Measurements from ENCODE around the gene PKIG.

Gene PKIG

DNA sequence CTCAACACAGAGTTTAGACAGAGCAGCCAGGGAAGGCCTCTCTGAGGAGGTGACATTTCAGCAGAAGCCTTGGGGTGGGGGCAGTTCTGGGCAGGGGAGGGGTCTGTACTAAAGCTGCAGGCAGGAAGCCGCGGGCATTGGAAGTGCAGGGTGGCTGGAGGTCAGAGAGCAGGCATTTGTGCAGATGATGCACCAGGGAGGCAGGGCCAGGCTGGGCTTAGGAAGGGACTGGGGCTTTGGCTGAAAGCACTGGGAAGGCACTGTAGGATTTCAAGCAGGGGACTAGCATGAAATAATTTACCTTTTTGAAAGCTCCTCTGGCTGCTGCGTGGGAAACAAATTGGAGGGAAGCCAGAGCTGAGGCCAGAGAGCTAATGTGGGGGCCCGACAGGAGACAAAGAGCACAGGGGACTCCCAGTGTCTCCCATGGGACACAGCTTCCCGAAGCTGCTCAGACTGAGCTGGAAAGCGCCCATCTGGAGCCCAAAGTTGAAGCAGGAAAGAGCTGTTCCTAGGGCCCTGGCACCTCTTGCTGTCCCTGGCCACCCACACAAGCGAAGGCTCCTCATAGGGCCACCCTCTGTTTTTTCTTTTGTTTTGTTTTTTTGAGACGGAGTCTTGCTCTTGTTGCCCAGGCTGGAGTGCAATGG, 49.8 kb downstream of the PKIG start:
- no peaks in the 10 kb centered on the region for H3K27me3 Mint-ChIP-seq
- no peaks in the 10 kb centered on the region for H3K9me3 Mint-ChIP-seq
- no peak overlapping the region for H3K4me3 Mint-ChIP-seq
- H3K36me3 Mint-ChIP-seq, result peaks cover 7% of the 10 kb centered on the region
- H3K4me1 Mint-ChIP-seq, result no peaks in the 10 kb centered on the region
- H3K27ac Mint-ChIP-seq, result no peak overlapping the region

DNA sequence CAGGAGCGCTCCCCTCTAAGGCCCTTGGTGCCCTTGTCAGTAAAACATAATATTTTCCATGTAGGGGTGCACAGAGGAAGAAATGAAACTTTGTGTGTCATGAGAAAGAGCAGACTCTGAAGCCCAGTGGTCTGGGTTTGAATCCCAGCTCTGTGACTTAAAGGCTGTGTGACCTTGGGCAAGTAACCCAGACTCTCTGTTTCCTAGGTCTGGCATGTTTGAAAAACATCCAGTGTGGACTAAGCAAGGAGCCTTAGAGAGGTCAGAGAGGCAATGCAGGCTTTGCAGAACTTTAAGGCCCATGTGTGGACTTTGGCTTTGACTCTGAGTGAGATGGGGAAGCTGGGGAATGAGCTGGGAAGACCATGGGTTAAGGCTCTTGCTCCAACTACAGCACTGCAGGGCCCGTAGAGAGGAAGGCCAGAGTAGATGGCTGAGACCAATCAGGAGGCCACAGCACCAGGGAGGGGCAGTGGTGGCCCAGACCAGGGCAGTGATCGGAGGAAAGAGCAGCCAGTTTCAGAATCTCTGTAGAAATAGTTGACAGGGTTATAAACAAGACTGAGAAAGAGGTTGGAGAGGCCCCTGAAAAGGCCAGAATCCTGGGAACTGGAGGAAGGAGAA, 50.9 kb downstream of the PKIG start:
- H3K4me3 Mint-ChIP-seq, result no peak overlapping the region
- H3K4me1 Mint-ChIP-seq, result no peaks in the 10 kb centered on the region
- H3K36me3 Mint-ChIP-seq, result peaks cover 7% of the 10 kb centered on the region
- H3K27ac Mint-ChIP-seq, result peak overlapping the region; percentile 62
- no peaks in the 10 kb centered on the region for H3K27me3 Mint-ChIP-seq
- no peaks in the 10 kb centered on the region for H3K9me3 Mint-ChIP-seq

GRCh38 chr20:44633872-44634600, 51.7 kb downstream of the PKIG start:
- Mint-ChIP-seq H3K9me3 (no peaks in the 10 kb centered on the region), H3K27me3 (no peaks in the 10 kb centered on the region), H3K27ac (no peak overlapping the region), H3K4me1 (no peaks in the 10 kb centered on the region), H3K36me3 (peaks cover 9% of the 10 kb centered on the region), H3K4me3 (no peak overlapping the region)

DNA sequence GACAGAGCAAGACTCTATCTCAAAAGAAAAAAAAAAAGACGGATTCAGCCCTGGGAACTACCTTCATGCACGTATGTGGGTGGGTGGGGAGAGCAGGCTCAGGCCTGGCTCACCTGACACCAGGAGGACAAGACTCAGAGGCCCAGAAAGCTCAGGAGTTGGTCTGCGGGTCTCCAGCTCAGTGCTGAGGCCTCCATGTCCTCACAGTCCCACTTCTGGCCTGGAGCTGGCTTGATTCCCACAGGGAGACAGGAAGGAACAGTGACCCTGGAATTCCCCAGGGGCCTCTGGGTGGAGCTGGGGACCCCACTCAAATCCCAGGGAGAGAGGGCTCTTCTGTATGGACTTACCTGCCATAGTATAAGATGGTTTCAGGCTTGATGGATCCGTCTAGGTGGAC, 53.5 kb downstream of the PKIG start:
- Mint-ChIP-seq H3K27ac (peak overlapping the region; percentile 55), H3K4me3 (no peak overlapping the region), H3K36me3 (peaks cover 12% of the 10 kb centered on the region), H3K9me3 (no peaks in the 10 kb centered on the region), H3K4me1 (peaks cover 5% of the 10 kb centered on the region), H3K27me3 (no peaks in the 10 kb centered on the region)

DNA sequence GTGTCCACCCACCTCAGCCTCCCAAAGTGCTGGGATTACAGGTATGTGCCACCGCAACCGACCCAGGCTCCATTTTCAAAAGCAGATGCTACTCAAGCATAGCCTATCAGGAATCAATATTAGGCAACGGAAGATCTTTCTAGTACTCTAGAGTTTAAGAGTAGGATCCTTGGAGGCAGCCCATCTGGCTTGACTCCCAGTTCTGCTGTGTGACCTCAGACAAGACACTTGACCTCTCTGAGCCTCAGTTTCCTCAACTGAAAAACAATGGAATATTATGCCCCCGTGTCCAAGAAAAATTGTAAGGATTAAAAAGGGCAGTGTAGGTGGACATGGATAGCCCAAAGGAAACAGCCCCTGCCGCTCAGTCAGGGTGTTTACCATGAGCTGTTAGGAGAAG, 54.7 kb downstream of the PKIG start:
- no peaks in the 10 kb centered on the region for H3K27me3 Mint-ChIP-seq
- H3K4me3 Mint-ChIP-seq, result no peak overlapping the region
- peaks cover 11% of the 10 kb centered on the region for H3K36me3 Mint-ChIP-seq
- no peak overlapping the region for H3K27ac Mint-ChIP-seq
- H3K9me3 Mint-ChIP-seq, result no peaks in the 10 kb centered on the region
- peaks cover 14% of the 10 kb centered on the region for H3K4me1 Mint-ChIP-seq

DNA sequence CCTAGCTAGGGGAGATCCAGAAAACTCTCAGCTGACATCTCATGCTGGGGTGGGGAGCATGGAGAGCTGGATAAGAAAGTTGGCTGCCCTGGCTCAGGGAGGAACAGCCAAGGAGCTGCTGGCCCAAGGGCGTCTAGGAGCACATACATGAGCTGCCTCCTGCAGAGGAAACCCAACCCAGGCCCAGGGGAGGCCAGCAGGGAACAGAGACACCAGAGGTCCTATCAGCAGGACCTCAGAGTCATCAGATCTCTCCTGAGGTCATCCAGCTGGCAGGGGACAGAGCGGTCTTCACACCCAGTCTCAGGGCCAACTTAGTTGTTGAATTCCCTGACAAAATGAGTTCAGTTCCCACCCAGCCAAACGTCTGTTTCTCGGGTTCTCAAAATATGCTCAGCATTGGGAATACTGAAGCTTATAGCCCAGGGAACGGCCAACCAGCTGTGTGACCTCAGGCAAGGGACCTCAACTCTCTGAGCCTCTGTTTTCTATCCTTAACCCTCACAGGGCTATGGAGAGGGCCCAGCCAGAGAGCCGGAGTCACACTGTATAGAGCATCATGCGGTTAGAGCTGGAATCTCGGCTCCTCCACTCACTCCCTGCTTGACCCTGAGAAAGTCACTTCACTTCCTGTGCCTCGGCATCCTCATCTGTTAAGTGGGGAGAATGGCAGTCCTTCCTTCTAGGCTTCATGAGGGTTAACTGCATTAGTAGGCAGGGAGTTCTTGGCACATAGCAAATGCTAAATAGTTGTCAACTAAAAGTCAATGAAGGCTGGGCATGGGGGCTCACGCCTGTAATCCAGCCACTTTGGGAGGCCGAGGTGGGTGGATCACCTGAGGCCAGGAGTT, 55.4 kb downstream of the PKIG start:
- Mint-ChIP-seq H3K27ac (no peak overlapping the region), H3K9me3 (no peaks in the 10 kb centered on the region), H3K27me3 (no peaks in the 10 kb centered on the region), H3K4me1 (peaks cover 21% of the 10 kb centered on the region), H3K36me3 (peaks cover 11% of the 10 kb centered on the region), H3K4me3 (no peak overlapping the region)

DNA sequence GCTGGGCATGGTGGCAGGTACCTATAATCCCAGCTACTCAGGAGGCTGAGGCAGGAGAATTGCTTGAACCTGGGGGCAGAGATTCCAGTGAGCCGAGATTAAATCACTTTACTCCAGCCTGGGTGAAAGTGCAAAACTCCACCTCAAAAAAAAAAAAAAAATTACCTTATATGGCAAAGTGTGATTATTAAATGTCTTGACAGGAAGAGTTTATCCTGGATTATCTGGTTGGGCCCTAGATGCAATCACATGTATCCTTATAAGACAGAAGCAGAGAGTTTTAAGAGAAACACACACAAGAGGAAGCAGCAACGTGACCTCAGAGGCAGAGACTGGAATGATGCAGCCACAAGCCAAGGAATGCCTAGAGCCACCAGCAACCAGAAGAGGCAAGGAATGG, 58.1 kb downstream of the PKIG start:
- peak overlapping the region; percentile 59 for H3K27ac Mint-ChIP-seq
- H3K4me3 Mint-ChIP-seq, result no peak overlapping the region
- peaks cover 47% of the 10 kb centered on the region for H3K4me1 Mint-ChIP-seq
- H3K9me3 Mint-ChIP-seq, result no peaks in the 10 kb centered on the region
- peaks cover 11% of the 10 kb centered on the region for H3K36me3 Mint-ChIP-seq
- no peaks in the 10 kb centered on the region for H3K27me3 Mint-ChIP-seq

DNA sequence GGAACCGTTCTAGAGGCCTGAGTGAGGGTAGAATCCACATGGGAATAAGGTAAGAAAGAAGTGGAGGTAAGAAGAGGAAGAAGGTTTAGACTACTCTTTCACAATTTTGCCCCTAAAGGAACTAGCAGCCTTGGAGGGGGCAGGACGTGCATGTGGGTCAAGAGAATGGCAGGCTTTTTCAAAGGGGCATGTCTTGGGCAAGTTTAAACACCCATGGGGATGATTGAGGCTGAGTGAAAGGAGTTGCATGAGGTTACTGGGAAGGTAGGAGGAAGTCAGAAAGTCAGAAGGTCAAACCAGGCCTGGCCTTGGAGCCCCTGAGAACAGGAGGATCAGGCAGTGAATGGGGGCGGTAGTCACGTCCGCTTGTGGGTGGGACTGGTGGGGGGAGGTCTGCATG, 58.9 kb downstream of the PKIG start:
- Mint-ChIP-seq H3K9me3 (no peaks in the 10 kb centered on the region), H3K27me3 (no peaks in the 10 kb centered on the region), H3K27ac (peak overlapping the region; percentile 84), H3K4me1 (peaks cover 55% of the 10 kb centered on the region), H3K4me3 (no peak overlapping the region), H3K36me3 (peaks cover 11% of the 10 kb centered on the region)

DNA sequence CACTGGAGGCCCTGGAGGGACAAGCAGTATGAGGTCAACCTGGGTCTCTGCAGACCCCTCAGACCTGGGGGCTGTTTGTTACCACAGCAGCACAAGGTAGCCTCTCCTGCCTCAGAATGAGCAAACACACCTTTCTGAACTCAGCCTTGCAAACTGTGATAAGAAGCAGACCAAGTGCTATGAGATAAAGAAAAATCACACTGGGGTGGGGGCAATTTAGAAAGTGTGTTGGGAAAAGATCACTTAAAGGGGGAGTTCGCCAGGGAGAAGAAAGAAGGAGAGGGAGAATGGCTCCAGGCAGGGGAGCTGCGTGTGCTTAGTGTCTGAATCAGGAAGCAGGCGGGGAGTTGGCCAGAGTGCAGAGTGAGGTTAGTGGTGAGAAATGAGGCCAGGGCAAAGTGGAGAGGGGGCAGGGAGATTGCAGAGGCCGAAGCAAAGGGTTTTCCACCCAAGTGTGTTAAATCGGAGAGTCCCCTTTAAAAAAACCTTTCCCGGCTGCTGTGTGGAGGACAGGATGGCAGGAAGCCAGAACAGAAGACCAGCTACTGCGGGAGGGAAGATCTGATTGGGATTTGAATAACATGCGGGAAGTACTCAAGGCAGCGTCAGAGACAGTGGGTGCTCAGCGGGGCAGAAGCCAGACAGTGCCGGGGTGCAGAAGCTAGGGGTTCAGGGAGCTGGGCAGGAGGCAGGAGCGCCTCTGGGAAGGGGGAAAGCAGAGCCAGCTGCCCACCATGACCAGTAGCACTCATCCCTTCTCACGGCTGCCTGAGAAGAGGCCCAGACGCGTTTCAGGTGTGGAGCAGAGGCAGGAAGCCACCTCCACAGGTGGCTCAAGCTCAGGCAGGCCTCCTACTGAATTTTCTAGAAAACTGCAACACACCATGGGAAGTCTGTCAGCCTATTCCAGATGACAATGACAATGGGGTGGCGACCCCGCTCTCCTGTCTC, 60.1 kb downstream of the PKIG start:
- H3K27me3 Mint-ChIP-seq, result no peaks in the 10 kb centered on the region
- peaks cover 66% of the 10 kb centered on the region for H3K4me1 Mint-ChIP-seq
- H3K4me3 Mint-ChIP-seq, result peak overlapping the region; percentile 60
- no peaks in the 10 kb centered on the region for H3K9me3 Mint-ChIP-seq
- peaks cover 9% of the 10 kb centered on the region for H3K36me3 Mint-ChIP-seq
- peak overlapping the region; percentile 89 for H3K27ac Mint-ChIP-seq

GRCh38 chr20:44643154-44643519, 60.8 kb downstream of the PKIG start:
- H3K9me3 Mint-ChIP-seq, result no peaks in the 10 kb centered on the region
- H3K4me1 Mint-ChIP-seq, result peaks cover 73% of the 10 kb centered on the region
- peak overlapping the region; percentile 24 for H3K27ac Mint-ChIP-seq
- no peaks in the 10 kb centered on the region for H3K27me3 Mint-ChIP-seq
- H3K36me3 Mint-ChIP-seq, result peaks cover 9% of the 10 kb centered on the region
- peak overlapping the region; percentile 60 for H3K4me3 Mint-ChIP-seq

DNA sequence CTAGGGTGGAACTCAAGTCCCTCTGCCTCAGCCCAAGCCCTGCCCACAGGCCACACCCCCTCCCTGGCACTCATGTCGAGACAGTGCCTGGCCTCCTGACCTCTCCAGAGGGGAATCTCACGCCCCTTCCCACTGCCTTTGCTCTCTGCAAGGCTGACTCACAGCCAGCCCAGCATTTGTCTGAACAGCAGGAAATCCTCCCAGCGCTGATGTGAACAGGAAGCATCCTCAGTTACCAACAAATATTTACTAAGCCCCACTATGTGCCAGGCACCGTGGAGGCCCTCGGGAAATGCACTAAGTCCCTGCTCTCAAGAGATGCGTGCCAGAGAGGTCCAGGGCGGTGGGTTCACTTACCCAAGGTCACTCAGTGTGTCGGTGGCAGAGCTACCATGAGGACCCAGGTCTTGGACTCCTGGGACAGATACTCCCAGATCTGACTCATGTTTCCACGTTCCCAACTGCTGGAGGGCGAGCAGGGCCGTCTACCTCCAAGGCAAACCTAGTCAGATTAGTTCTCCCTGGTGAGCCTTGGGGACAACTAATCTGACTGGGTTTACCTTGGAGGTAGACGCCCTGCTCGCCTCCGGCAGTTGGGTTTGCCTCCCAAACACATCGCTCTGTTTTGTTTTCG, 61.3 kb downstream of the PKIG start:
- Mint-ChIP-seq H3K4me1 (peaks cover 79% of the 10 kb centered on the region), H3K9me3 (no peaks in the 10 kb centered on the region), H3K4me3 (peak overlapping the region; percentile 60), H3K36me3 (peaks cover 9% of the 10 kb centered on the region), H3K27ac (peak overlapping the region; percentile 79), H3K27me3 (no peaks in the 10 kb centered on the region)

- Mint-ChIP-seq H3K9me3 (no peaks in the 10 kb centered on the region), H3K4me3 (peak overlapping the region; percentile 60), H3K27me3 (no peaks in the 10 kb centered on the region), H3K4me1 (peaks cover 84% of the 10 kb centered on the region), H3K27ac (peak overlapping the region; percentile 79), H3K36me3 (peaks cover 6% of the 10 kb centered on the region)
These were observed 61.8 kb downstream of the PKIG start for GRCh38 chr20:44644230-44644617.

DNA sequence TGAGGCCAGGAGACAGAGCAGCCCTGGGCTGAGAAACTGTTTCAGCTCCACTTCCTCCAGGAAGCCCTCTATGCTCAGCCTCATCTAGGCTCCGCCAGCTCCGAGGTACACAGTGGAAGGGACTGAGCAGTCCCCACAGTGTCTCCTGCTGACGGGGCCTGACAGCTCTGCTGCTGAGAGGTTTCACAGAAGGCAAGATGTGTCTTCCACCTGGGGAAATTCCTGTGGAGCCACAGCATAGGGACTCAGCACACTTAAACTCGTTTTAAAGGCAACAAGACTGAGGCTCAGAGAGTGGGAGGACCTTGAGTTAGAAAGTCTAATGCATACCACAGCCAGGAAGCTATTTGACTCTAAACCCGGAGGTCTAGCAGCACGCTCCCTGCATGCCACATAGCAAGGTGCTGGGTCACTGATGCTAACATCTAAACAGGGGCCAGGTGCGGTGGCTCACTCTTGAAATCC, 62.3 kb downstream of the PKIG start:
- Mint-ChIP-seq H3K4me3 (peak overlapping the region; percentile 60), H3K9me3 (no peaks in the 10 kb centered on the region), H3K27ac (peak overlapping the region; percentile 79), H3K4me1 (peaks cover 88% of the 10 kb centered on the region), H3K36me3 (peaks cover 4% of the 10 kb centered on the region), H3K27me3 (no peaks in the 10 kb centered on the region)

GRCh38 chr20:44646023-44646640, 63.8 kb downstream of the PKIG start:
- H3K36me3 Mint-ChIP-seq, result no peaks in the 10 kb centered on the region
- H3K4me1 Mint-ChIP-seq, result peaks cover 96% of the 10 kb centered on the region
- H3K27me3 Mint-ChIP-seq, result no peaks in the 10 kb centered on the region
- H3K27ac Mint-ChIP-seq, result peak overlapping the region; percentile 95
- H3K9me3 Mint-ChIP-seq, result no peaks in the 10 kb centered on the region
- H3K4me3 Mint-ChIP-seq, result peak overlapping the region; percentile 77

Data from activated naive CD4-positive, alpha-beta T cell treated with anti-CD3 and anti-CD28 coated beads, Interleukin-2, amount 50 U/mL, for 24 hours (primary cell).